ENCODE results near the gene PTCH1.

DNA sequence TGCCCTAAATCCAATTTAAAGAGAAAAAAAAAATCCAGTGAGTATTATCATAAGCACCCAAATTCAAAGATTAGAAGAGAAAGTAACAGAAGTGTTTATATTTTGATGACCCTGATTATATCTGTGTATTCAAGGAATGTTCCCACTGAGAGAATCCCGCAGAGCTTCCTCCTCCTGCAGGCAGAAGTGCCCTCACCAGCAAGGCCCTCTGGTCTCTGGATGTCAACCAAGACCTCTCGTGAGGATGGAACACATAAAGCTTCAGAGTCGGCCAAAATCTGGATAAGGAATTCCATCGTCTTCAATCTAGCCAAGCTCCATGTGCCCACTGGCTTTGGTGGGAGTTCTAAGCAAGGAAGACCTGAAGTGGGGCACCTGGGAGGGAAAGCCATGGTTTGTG is 18.1 kb downstream of the PTCH1 start:
- TF ChIP-seq, protein P1, sequence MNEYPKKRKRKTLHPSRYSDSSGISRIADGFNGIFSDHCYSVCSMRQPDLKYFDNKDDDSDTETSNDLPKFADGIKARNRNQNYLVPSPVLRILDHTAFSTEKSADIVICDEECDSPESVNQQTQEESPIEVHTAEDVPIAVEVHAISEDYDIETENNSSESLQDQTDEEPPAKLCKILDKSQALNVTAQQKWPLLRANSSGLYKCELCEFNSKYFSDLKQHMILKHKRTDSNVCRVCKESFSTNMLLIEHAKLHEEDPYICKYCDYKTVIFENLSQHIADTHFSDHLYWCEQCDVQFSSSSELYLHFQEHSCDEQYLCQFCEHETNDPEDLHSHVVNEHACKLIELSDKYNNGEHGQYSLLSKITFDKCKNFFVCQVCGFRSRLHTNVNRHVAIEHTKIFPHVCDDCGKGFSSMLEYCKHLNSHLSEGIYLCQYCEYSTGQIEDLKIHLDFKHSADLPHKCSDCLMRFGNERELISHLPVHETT (tag by site-specific recombination; IDR thresholded peaks at IDR 0.05) = no peak
- TF ChIP-seq, protein P2, sequence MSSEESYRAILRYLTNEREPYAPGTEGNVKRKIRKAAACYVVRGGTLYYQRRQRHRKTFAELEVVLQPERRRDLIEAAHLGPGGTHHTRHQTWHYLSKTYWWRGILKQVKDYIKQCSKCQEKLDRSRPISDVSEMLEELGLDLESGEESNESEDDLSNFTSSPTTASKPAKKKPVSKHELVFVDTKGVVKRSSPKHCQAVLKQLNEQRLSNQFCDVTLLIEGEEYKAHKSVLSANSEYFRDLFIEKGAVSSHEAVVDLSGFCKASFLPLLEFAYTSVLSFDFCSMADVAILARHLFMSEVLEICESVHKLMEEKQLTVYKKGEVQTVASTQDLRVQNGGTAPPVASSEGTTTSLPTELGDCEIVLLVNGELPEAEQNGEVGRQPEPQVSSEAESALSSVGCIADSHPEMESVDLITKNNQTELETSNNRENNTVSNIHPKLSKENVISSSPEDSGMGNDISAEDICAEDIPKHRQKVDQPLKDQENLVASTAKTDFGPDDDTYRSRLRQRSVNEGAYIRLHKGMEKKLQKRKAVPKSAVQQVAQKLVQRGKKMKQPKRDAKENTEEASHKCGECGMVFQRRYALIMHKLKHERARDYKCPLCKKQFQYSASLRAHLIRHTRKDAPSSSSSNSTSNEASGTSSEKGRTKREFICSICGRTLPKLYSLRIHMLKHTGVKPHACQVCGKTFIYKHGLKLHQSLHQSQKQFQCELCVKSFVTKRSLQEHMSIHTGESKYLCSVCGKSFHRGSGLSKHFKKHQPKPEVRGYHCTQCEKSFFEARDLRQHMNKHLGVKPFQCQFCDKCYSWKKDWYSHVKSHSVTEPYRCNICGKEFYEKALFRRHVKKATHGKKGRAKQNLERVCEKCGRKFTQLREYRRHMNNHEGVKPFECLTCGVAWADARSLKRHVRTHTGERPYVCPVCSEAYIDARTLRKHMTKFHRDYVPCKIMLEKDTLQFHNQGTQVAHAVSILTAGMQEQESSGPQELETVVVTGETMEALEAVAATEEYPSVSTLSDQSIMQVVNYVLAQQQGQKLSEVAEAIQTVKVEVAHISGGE (tag by site-specific recombination; conservative IDR thresholded peaks at IDR 0.05; ENCODE audit: low read depth) = no peak
- TF ChIP-seq, protein P3, sequence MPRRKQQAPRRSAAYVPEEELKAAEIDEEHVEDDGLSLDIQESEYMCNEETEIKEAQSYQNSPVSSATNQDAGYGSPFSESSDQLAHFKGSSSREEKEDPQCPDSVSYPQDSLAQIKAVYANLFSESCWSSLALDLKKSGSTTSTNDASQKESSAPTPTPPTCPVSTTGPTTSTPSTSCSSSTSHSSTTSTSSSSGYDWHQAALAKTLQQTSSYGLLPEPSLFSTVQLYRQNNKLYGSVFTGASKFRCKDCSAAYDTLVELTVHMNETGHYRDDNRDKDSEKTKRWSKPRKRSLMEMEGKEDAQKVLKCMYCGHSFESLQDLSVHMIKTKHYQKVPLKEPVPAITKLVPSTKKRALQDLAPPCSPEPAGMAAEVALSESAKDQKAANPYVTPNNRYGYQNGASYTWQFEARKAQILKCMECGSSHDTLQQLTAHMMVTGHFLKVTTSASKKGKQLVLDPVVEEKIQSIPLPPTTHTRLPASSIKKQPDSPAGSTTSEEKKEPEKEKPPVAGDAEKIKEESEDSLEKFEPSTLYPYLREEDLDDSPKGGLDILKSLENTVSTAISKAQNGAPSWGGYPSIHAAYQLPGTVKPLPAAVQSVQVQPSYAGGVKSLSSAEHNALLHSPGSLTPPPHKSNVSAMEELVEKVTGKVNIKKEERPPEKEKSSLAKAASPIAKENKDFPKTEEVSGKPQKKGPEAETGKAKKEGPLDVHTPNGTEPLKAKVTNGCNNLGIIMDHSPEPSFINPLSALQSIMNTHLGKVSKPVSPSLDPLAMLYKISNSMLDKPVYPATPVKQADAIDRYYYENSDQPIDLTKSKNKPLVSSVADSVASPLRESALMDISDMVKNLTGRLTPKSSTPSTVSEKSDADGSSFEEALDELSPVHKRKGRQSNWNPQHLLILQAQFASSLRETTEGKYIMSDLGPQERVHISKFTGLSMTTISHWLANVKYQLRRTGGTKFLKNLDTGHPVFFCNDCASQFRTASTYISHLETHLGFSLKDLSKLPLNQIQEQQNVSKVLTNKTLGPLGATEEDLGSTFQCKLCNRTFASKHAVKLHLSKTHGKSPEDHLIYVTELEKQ (tag by site-specific recombination; IDR thresholded peaks at IDR 0.05; ENCODE audit: borderline replicate concordance) = no peak
- TF ChIP-seq, protein P4, sequence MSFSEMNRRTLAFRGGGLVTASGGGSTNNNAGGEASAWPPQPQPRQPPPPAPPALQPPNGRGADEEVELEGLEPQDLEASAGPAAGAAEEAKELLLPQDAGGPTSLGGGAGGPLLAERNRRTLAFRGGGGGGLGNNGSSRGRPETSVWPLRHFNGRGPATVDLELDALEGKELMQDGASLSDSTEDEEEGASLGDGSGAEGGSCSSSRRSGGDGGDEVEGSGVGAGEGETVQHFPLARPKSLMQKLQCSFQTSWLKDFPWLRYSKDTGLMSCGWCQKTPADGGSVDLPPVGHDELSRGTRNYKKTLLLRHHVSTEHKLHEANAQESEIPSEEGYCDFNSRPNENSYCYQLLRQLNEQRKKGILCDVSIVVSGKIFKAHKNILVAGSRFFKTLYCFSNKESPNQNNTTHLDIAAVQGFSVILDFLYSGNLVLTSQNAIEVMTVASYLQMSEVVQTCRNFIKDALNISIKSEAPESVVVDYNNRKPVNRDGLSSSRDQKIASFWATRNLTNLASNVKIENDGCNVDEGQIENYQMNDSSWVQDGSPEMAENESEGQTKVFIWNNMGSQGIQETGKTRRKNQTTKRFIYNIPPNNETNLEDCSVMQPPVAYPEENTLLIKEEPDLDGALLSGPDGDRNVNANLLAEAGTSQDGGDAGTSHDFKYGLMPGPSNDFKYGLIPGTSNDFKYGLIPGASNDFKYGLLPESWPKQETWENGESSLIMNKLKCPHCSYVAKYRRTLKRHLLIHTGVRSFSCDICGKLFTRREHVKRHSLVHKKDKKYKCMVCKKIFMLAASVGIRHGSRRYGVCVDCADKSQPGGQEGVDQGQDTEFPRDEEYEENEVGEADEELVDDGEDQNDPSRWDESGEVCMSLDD (tag by site-specific recombination; IDR thresholded peaks at IDR 0.05) = no peak
- TF ChIP-seq ZNF202 (tag by site-specific recombination; IDR thresholded peaks at IDR 0.05; ENCODE audit: borderline replicate concordance) (no peak), SCRT1 (tag by site-specific recombination; IDR thresholded peaks at IDR 0.05; ENCODE audit: borderline replicate concordance) (no peak), ZNF140 (tag by site-specific recombination; IDR thresholded peaks at IDR 0.05) (no peak)
- TF ChIP-seq, protein P5, sequence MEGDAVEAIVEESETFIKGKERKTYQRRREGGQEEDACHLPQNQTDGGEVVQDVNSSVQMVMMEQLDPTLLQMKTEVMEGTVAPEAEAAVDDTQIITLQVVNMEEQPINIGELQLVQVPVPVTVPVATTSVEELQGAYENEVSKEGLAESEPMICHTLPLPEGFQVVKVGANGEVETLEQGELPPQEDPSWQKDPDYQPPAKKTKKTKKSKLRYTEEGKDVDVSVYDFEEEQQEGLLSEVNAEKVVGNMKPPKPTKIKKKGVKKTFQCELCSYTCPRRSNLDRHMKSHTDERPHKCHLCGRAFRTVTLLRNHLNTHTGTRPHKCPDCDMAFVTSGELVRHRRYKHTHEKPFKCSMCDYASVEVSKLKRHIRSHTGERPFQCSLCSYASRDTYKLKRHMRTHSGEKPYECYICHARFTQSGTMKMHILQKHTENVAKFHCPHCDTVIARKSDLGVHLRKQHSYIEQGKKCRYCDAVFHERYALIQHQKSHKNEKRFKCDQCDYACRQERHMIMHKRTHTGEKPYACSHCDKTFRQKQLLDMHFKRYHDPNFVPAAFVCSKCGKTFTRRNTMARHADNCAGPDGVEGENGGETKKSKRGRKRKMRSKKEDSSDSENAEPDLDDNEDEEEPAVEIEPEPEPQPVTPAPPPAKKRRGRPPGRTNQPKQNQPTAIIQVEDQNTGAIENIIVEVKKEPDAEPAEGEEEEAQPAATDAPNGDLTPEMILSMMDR (tag by site-specific recombination; IDR thresholded peaks at IDR 0.05) = no peak
- TF ChIP-seq, protein P6, sequence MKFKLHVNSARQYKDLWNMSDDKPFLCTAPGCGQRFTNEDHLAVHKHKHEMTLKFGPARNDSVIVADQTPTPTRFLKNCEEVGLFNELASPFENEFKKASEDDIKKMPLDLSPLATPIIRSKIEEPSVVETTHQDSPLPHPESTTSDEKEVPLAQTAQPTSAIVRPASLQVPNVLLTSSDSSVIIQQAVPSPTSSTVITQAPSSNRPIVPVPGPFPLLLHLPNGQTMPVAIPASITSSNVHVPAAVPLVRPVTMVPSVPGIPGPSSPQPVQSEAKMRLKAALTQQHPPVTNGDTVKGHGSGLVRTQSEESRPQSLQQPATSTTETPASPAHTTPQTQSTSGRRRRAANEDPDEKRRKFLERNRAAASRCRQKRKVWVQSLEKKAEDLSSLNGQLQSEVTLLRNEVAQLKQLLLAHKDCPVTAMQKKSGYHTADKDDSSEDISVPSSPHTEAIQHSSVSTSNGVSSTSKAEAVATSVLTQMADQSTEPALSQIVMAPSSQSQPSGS (tag by site-specific recombination; IDR thresholded peaks at IDR 0.05; ENCODE audit: low read depth) = no peak
- TF ChIP-seq, protein P7, sequence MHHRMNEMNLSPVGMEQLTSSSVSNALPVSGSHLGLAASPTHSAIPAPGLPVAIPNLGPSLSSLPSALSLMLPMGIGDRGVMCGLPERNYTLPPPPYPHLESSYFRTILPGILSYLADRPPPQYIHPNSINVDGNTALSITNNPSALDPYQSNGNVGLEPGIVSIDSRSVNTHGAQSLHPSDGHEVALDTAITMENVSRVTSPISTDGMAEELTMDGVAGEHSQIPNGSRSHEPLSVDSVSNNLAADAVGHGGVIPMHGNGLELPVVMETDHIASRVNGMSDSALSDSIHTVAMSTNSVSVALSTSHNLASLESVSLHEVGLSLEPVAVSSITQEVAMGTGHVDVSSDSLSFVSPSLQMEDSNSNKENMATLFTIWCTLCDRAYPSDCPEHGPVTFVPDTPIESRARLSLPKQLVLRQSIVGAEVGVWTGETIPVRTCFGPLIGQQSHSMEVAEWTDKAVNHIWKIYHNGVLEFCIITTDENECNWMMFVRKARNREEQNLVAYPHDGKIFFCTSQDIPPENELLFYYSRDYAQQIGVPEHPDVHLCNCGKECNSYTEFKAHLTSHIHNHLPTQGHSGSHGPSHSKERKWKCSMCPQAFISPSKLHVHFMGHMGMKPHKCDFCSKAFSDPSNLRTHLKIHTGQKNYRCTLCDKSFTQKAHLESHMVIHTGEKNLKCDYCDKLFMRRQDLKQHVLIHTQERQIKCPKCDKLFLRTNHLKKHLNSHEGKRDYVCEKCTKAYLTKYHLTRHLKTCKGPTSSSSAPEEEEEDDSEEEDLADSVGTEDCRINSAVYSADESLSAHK (tag by site-specific recombination; IDR thresholded peaks at IDR 0.05) = no peak
- TF ChIP-seq, protein P8, sequence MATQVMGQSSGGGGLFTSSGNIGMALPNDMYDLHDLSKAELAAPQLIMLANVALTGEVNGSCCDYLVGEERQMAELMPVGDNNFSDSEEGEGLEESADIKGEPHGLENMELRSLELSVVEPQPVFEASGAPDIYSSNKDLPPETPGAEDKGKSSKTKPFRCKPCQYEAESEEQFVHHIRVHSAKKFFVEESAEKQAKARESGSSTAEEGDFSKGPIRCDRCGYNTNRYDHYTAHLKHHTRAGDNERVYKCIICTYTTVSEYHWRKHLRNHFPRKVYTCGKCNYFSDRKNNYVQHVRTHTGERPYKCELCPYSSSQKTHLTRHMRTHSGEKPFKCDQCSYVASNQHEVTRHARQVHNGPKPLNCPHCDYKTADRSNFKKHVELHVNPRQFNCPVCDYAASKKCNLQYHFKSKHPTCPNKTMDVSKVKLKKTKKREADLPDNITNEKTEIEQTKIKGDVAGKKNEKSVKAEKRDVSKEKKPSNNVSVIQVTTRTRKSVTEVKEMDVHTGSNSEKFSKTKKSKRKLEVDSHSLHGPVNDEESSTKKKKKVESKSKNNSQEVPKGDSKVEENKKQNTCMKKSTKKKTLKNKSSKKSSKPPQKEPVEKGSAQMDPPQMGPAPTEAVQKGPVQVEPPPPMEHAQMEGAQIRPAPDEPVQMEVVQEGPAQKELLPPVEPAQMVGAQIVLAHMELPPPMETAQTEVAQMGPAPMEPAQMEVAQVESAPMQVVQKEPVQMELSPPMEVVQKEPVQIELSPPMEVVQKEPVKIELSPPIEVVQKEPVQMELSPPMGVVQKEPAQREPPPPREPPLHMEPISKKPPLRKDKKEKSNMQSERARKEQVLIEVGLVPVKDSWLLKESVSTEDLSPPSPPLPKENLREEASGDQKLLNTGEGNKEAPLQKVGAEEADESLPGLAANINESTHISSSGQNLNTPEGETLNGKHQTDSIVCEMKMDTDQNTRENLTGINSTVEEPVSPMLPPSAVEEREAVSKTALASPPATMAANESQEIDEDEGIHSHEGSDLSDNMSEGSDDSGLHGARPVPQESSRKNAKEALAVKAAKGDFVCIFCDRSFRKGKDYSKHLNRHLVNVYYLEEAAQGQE (tag by site-specific recombination; IDR thresholded peaks at IDR 0.05) = no peak

Measured in HEK293 (cell line).